ENCODE results near the gene LRIG3. TPM values are rescaled to one million over a fixed set of nuclear protein-coding genes. Genes with fewer than 3 reads are reported as not detected.

The LRIG3 gene
- polyA plus RNA-seq, 1 experiment = 80.1 TPM

DNA sequence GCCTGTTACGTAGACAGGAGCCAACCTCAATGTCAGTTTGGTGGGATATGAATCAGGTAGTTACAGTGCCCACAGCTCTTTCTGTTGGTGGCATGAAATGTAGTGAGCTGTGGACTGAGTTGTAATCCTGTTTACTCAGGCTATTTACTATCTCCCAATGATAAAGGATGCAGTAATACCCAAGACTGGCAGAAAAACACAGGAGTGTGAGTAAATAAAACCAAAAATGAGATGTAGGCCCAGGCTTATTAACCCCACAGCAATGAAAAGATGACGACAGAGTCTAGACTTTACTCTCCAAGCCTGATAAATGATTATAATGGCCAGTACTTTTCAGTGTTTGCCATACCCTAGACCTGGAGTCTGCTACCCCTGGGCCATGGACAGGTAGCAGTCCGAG lies 22.8 kb upstream of the LRIG3 start:
- no peak overlapping the region for H3K27ac ChIP-seq (ENCODE audit: low read depth, low read length)
- no peaks in the 10 kb centered on the region for H3K9me3 ChIP-seq (ENCODE audit: control insufficient read depth, insufficient read depth, low read length)
- no peak overlapping the region for H3K4me3 ChIP-seq (ENCODE audit: low read depth, low read length)
- ChIA-PET POLR2A (no interaction called here), CTCF (no interaction called here)
- no peak for DNase-seq (ENCODE audit: low read depth, low spot score)
- H3K27me3 ChIP-seq (ENCODE audit: control insufficient read depth, insufficient read depth, low read length) = no peaks in the 10 kb centered on the region
- TF ChIP-seq, protein P1, sequence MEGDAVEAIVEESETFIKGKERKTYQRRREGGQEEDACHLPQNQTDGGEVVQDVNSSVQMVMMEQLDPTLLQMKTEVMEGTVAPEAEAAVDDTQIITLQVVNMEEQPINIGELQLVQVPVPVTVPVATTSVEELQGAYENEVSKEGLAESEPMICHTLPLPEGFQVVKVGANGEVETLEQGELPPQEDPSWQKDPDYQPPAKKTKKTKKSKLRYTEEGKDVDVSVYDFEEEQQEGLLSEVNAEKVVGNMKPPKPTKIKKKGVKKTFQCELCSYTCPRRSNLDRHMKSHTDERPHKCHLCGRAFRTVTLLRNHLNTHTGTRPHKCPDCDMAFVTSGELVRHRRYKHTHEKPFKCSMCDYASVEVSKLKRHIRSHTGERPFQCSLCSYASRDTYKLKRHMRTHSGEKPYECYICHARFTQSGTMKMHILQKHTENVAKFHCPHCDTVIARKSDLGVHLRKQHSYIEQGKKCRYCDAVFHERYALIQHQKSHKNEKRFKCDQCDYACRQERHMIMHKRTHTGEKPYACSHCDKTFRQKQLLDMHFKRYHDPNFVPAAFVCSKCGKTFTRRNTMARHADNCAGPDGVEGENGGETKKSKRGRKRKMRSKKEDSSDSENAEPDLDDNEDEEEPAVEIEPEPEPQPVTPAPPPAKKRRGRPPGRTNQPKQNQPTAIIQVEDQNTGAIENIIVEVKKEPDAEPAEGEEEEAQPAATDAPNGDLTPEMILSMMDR (IDR thresholded peaks at IDR 0.05; ENCODE audit: low read depth, low read length) = no peak

DNA sequence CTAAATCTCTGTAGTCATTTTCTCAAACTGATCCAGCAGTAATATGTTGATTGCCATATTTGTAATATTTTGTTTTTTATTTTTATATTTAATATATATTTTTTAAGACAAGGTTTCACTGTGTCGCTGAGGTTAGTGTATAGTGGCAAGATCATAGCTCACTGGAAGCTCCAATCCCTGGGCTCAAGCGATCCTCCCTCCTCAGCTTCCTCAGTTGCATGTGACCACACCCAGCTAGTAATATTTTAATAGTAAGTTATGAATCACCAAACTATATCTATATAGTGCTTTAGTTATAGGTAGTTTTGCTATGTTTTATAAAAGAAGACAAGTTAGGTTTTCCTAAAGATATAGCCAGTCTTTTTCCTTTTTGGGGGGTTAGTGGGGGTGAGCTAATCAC lies 22.0 kb upstream of the LRIG3 start:
- CTCF ChIA-PET = interaction anchor here (0.5 to 0.6 kb wide), 2 partner anchors 551 to 960 kb away, joined by 3 read pairs; no protein-coding TSS in a partner anchor
- Histone ChIP-seq H3K27me3 (ENCODE audit: control insufficient read depth, insufficient read depth, low read length) (no peaks in the 10 kb centered on the region), H3K4me3 (ENCODE audit: low read depth, low read length) (no peak overlapping the region), H3K9me3 (ENCODE audit: control insufficient read depth, insufficient read depth, low read length) (no peaks in the 10 kb centered on the region), H3K27ac (ENCODE audit: low read depth, low read length) (no peak overlapping the region)
- no peak for DNase-seq (ENCODE audit: low read depth, low spot score)
- TF ChIP-seq, protein P1 (IDR thresholded peaks at IDR 0.05; ENCODE audit: low read depth, low read length) = no peak
- POLR2A ChIA-PET = no interaction called here

- Histone ChIP-seq H3K4me3 (ENCODE audit: low read depth, low read length) (no peak overlapping the region), H3K27ac (ENCODE audit: low read depth, low read length) (no peak overlapping the region), H3K27me3 (ENCODE audit: control insufficient read depth, insufficient read depth, low read length) (no peaks in the 10 kb centered on the region), H3K9me3 (ENCODE audit: control insufficient read depth, insufficient read depth, low read length) (no peaks in the 10 kb centered on the region)
- ChIA-PET POLR2A (no interaction called here), CTCF (no interaction called here)
- TF ChIP-seq, protein P1 (IDR thresholded peaks at IDR 0.05; ENCODE audit: low read depth, low read length) = no peak
- DNase-seq (ENCODE audit: low read depth, low spot score) = no peak
These were observed 19.2 kb upstream of the LRIG3 start for GRCh38 chr12:58939399-58940100.

DNA sequence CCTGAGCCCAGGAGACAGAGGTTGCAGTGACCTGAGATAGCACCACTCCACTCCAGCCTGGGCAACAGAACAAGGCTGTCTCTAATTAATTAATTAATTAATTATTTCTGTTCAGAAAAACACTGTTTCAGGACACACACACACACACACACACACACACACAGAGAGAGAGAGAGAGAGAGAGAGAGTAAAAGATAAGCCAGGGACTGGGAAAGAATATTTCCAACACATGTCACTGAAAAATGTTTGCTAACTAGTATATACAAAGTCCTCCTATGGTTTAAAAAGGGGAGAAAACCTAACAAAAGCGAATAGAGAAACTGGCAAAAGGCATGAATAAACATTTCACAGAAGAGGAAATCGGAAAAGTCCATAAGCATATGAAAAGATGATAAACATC lies 18.1 kb upstream of the LRIG3 start:
- ChIA-PET POLR2A (no interaction called here), CTCF (no interaction called here)
- Histone ChIP-seq H3K27me3 (ENCODE audit: control insufficient read depth, insufficient read depth, low read length) (no peaks in the 10 kb centered on the region), H3K27ac (ENCODE audit: low read depth, low read length) (no peak overlapping the region), H3K4me3 (ENCODE audit: low read depth, low read length) (no peak overlapping the region), H3K9me3 (ENCODE audit: control insufficient read depth, insufficient read depth, low read length) (no peaks in the 10 kb centered on the region)
- TF ChIP-seq, protein P1 (IDR thresholded peaks at IDR 0.05; ENCODE audit: low read depth, low read length) = no peak
- DNase-seq (ENCODE audit: low read depth, low spot score) = no peak

- no peaks in the 10 kb centered on the region for H3K9me3 ChIP-seq (ENCODE audit: control insufficient read depth, insufficient read depth, low read length)
- ChIA-PET POLR2A (no interaction called here), CTCF (interaction anchor here (0.6 kb wide), 1 partner anchor 297 kb away, joined by 3 read pairs; no protein-coding TSS in a partner anchor)
- no peak overlapping the region for H3K27ac ChIP-seq (ENCODE audit: low read depth, low read length)
- H3K27me3 ChIP-seq (ENCODE audit: control insufficient read depth, insufficient read depth, low read length) = no peaks in the 10 kb centered on the region
- DNase-seq (ENCODE audit: low read depth, low spot score) = no peak
- TF ChIP-seq, protein P1 (IDR thresholded peaks at IDR 0.05; ENCODE audit: low read depth, low read length) = no peak
- H3K4me3 ChIP-seq (ENCODE audit: low read depth, low read length) = no peak overlapping the region
These were observed 14.2 kb upstream of the LRIG3 start for GRCh38 chr12:58934528-58934927.

Data from AG04450 (cell line).